Measurements from ENCODE around the gene LENG8. TPM values are rescaled to one million over a fixed set of nuclear protein-coding genes. Genes with fewer than 3 reads are reported as not detected.

LENG8 gene
- total and polyA plus RNA-seq, 7 donors: 21.7 to 60.2 (median 28.6) TPM

- Histone ChIP-seq H3K4me1 (peaks cover 9% of the 10 kb centered on the region), H3K27me3 (ENCODE audit: insufficient read depth in 3 of 3, low read length in 2 of 3) (no peaks in the 10 kb centered on the region), H3K9me3 (no peaks in the 10 kb centered on the region), H3K4me3 (no peak overlapping the region), H3K36me3 (ENCODE audit: insufficient read depth in 1 of 2, low read depth in 1 of 2) (peaks cover 7 to 78% of the 10 kb centered on the region in 2 donors), H3K27ac (no peak overlapping the region)
- intact Hi-C loops (cut with DNase I): loop anchor here in 1 of 2 donors (10.0 kb wide), 1 partner anchor 475 kb away; no protein-coding TSS in a partner anchor
- no peak for TF ChIP-seq CTCF (IDR thresholded peaks at IDR 0.05)
- DNase-seq (peak in 1 of 2 donors; percentile 23), ATAC-seq (no peak)
- WGBS, 3 donors: 66 to 75% (median 67%) methylated on average over 16 of the region's 16 CpGs
Measured at GRCh38 chr19:54459282-54460229, 10.6 kb downstream of the LENG8 start.

GRCh38 chr19:54460230-54461005 lies 11.4 kb downstream of the LENG8 start:
- Histone ChIP-seq H3K36me3 (ENCODE audit: insufficient read depth in 1 of 2, low read depth in 1 of 2) (peaks cover 7 to 69% of the 10 kb centered on the region in 2 donors), H3K4me3 (no peak overlapping the region), H3K27me3 (ENCODE audit: insufficient read depth in 3 of 3, low read length in 2 of 3) (peaks cover 0 to 2% (median 0%) of the 10 kb centered on the region in 3 donors), H3K27ac (no peak overlapping the region), H3K4me1 (peaks cover 9% of the 10 kb centered on the region), H3K9me3 (no peaks in the 10 kb centered on the region)
- no peak for TF ChIP-seq CTCF (IDR thresholded peaks at IDR 0.05)
- ATAC-seq: no peak
- 80 to 87% (median 82%) methylated on average over 26 to 39 of the region's 39 CpGs for WGBS, 3 donors
- intact Hi-C loops (cut with DNase I): loop anchor here in 1 of 2 donors (10.0 kb wide), 1 partner anchor 476 kb away; no protein-coding TSS in a partner anchor
- peak; percentile 14 to 51 for DNase-seq

GRCh38 chr19:54461210-54461609 lies 12.2 kb downstream of the LENG8 start:
- no peak overlapping the region for H3K4me3 ChIP-seq
- no peak for ATAC-seq
- DNase-seq: peak; percentile 21 to 57
- H3K4me1 ChIP-seq: peaks cover 9% of the 10 kb centered on the region
- H3K27ac ChIP-seq: no peak overlapping the region
- TF ChIP-seq CTCF (IDR thresholded peaks at IDR 0.05): no peak
- 70 to 76% (median 76%) methylated on average over 24 to 27 of the region's 27 CpGs for whole genome bisulfite sequencing, 3 donors
- H3K27me3 ChIP-seq (ENCODE audit: insufficient read depth in 3 of 3, low read length in 2 of 3): peaks cover 0 to 2% (median 0%) of the 10 kb centered on the region in 3 donors
- H3K36me3 ChIP-seq (ENCODE audit: insufficient read depth in 1 of 2, low read depth in 1 of 2): peaks cover 7 to 61% of the 10 kb centered on the region in 2 donors
- H3K9me3 ChIP-seq: no peaks in the 10 kb centered on the region
- intact Hi-C loops (cut with DNase I): loop anchor here in 1 of 2 donors (10.0 kb wide), 1 partner anchor 476 kb away; no protein-coding TSS in a partner anchor

GRCh38 chr19:54461613-54462012 lies 12.6 kb downstream of the LENG8 start:
- H3K27me3 ChIP-seq (ENCODE audit: insufficient read depth in 3 of 3, low read length in 2 of 3): peaks cover 0 to 2% (median 0%) of the 10 kb centered on the region in 3 donors
- no peak for DNase-seq
- no peak for ATAC-seq
- no peak overlapping the region for H3K4me3 ChIP-seq
- H3K27ac ChIP-seq: no peak overlapping the region
- peaks cover 7 to 57% of the 10 kb centered on the region in 2 donors for H3K36me3 ChIP-seq (ENCODE audit: insufficient read depth in 1 of 2, low read depth in 1 of 2)
- intact Hi-C loops (cut with DNase I): loop anchor here in 1 of 2 donors (10.0 kb wide), 1 partner anchor 477 kb away; no protein-coding TSS in a partner anchor
- H3K4me1 ChIP-seq: peaks cover 9% of the 10 kb centered on the region
- 49 to 76% (median 61%) methylated on average over 3 of the region's 3 CpGs for WGBS, 3 donors
- no peaks in the 10 kb centered on the region for H3K9me3 ChIP-seq
- no peak for TF ChIP-seq CTCF (IDR thresholded peaks at IDR 0.05)
